ENCODE measurements around the gene FMNL2. TPM values are rescaled to one million over a fixed set of nuclear protein-coding genes. Genes with fewer than 3 reads are reported as not detected.
"Not testable (repeated sequence)": the region's sequence is repeated elsewhere in the genome, so short reads cannot be mapped to it uniquely, and the experiment has no call there.

Gene FMNL2
- total RNA-seq, 1 experiment from 2014 or later: 28.1 TPM

- Histone ChIP-seq H3K27me3 (ENCODE audit: insufficient read depth, low read length) (no peaks in the 10 kb centered on the region), H2AFZ (ENCODE audit: low read depth, low read length, poor library complexity, severe bottlenecking) (no peak overlapping the region), H4K20me1 (ENCODE audit: insufficient read depth) (no peaks in the 10 kb centered on the region), H3K79me2 (ENCODE audit: insufficient read depth, low read length) (peaks cover 49% of the 10 kb centered on the region), H3K4me2 (ENCODE audit: low read length) (no peak overlapping the region), H3K9me3 (ENCODE audit: control insufficient read depth in 1 of 2, insufficient read depth in 1 of 2, low read depth in 1 of 2, low read length in 2 of 2) (no peaks in the 10 kb centered on the region), H3K4me3 (replicated peaks in 1 of 2; ENCODE audit: low read depth in 1 of 2, low read length in 2 of 2) (no peak overlapping the region), H3K9me2 (ENCODE audit: insufficient read depth) (no peaks in the 10 kb centered on the region; the same call in 1 of the 2 replicates), H3K36me3 (ENCODE audit: control insufficient read depth in 1 of 2, insufficient read depth in 2 of 2, low read length in 2 of 2) (no peaks in the 10 kb centered on the region), H3K4me1 (ENCODE audit: control insufficient read depth in 1 of 2, insufficient read depth in 2 of 2, low read length in 2 of 2) (no peaks in the 10 kb centered on the region), H3K9ac (ENCODE audit: low read length) (no peak overlapping the region), H3K27ac (ENCODE audit: low read depth, low read length) (no peak overlapping the region)
- intact Hi-C loops (cut with micrococcal nuclease): no loop called here
- BruUV-seq (replicated peaks): no TSS peak
- DNase-seq (ENCODE audit: low read depth, low spot score) (no peak), ATAC-seq (no peak)
- POLR2A ChIA-PET: no interaction called here
- CTCF ChIA-PET: no interaction called here
- RAD21 ChIA-PET (ENCODE audit: low non-redundant PET in 1 of 2, low total read pairs in 2 of 2, uncharacterized antibody in 2 of 2, unreplicated experiment in 2 of 2): no interaction called here
- no peak for TF ChIP-seq CBX3 (IDR thresholded peaks at IDR 0.05; ENCODE audit: low read depth)
Observed at GRCh38 chr2:152386266-152386665, 51.3 kb downstream of the FMNL2 start.

GRCh38 chr2:152387041-152387440 lies 52.1 kb downstream of the FMNL2 start:
- ChIA-PET POLR2A (no interaction called here), CTCF (no interaction called here), RAD21 (ENCODE audit: low non-redundant PET in 1 of 2, low total read pairs in 2 of 2, uncharacterized antibody in 2 of 2, unreplicated experiment in 2 of 2) (no interaction called here)
- Histone ChIP-seq H3K9me3 (ENCODE audit: control insufficient read depth in 1 of 2, insufficient read depth in 1 of 2, low read depth in 1 of 2, low read length in 2 of 2) (no peaks in the 10 kb centered on the region), H3K27me3 (ENCODE audit: insufficient read depth, low read length) (no peaks in the 10 kb centered on the region), H3K79me2 (ENCODE audit: insufficient read depth, low read length) (peaks cover 41% of the 10 kb centered on the region), H3K9me2 (ENCODE audit: insufficient read depth) (no peaks in the 10 kb centered on the region; the same call in 1 of the 2 replicates), H3K4me3 (replicated peaks in 1 of 2; ENCODE audit: low read depth in 1 of 2, low read length in 2 of 2) (no peak overlapping the region), H3K4me1 (ENCODE audit: control insufficient read depth in 1 of 2, insufficient read depth in 2 of 2, low read length in 2 of 2) (no peaks in the 10 kb centered on the region), H3K4me2 (ENCODE audit: low read length) (no peak overlapping the region), H4K20me1 (ENCODE audit: insufficient read depth) (no peaks in the 10 kb centered on the region), H3K36me3 (ENCODE audit: control insufficient read depth in 1 of 2, insufficient read depth in 2 of 2, low read length in 2 of 2) (no peaks in the 10 kb centered on the region), H3K9ac (ENCODE audit: low read length) (no peak overlapping the region), H3K27ac (ENCODE audit: low read depth, low read length) (no peak overlapping the region), H2AFZ (ENCODE audit: low read depth, low read length, poor library complexity, severe bottlenecking) (no peak overlapping the region)
- DNase-seq (ENCODE audit: low read depth, low spot score): no peak
- TF ChIP-seq JUND (IDR thresholded peaks at IDR 0.05) (no peak), REST (IDR thresholded peaks at IDR 0.05; ENCODE audit: low read depth) (no peak), EZH2phosphoT487 (IDR thresholded peaks at IDR 0.05; ENCODE audit: borderline replicate concordance) (no peak), CEBPB (IDR thresholded peaks at IDR 0.05; ENCODE audit: low read depth) (no peak), ZFX (IDR thresholded peaks at IDR 0.05) (no peak), SRF (IDR thresholded peaks at IDR 0.05; ENCODE audit: low read depth) (no peak), RAD21 (IDR thresholded peaks at IDR 0.05; ENCODE audit: low read depth) (no peak)
- no TSS peak for BruUV-seq (replicated peaks)
- ATAC-seq: no peak
- intact Hi-C loops (cut with micrococcal nuclease): no loop called here

GRCh38 chr2:152388269-152388668 lies 53.3 kb downstream of the FMNL2 start:
- H3K4me3 ChIP-seq (replicated peaks in 1 of 2; ENCODE audit: low read depth in 1 of 2, low read length in 2 of 2); ATAC-seq; H3K27me3 ChIP-seq (ENCODE audit: insufficient read depth, low read length); CTCF ChIA-PET; H4K20me1 ChIP-seq (ENCODE audit: insufficient read depth); H3K36me3 ChIP-seq (ENCODE audit: control insufficient read depth in 1 of 2, insufficient read depth in 2 of 2, low read length in 2 of 2); H3K9me2 ChIP-seq (ENCODE audit: insufficient read depth); H2AFZ ChIP-seq (ENCODE audit: low read depth, low read length, poor library complexity, severe bottlenecking); BruUV-seq (replicated peaks); H3K9ac ChIP-seq (ENCODE audit: low read length); H3K4me1 ChIP-seq (ENCODE audit: control insufficient read depth in 1 of 2, insufficient read depth in 2 of 2, low read length in 2 of 2); H3K4me2 ChIP-seq (ENCODE audit: low read length); POLR2A ChIA-PET; intact Hi-C loops (cut with micrococcal nuclease); H3K27ac ChIP-seq (ENCODE audit: low read depth, low read length); DNase-seq (ENCODE audit: low read depth, low spot score); H3K9me3 ChIP-seq (ENCODE audit: control insufficient read depth in 1 of 2, insufficient read depth in 1 of 2, low read depth in 1 of 2, low read length in 2 of 2); RAD21 ChIA-PET (ENCODE audit: low non-redundant PET in 1 of 2, low total read pairs in 2 of 2, uncharacterized antibody in 2 of 2, unreplicated experiment in 2 of 2): not testable (repeated sequence)
- H3K79me2 ChIP-seq (ENCODE audit: insufficient read depth, low read length): peaks cover 32% of the 10 kb centered on the region

Measured in HCT116 (cell line).